HEK293 (cell line): ENCODE results near the gene SULT1A3.

Experiments
- GLIS2 ChIP-seq: fragments of 450-650 bp; formaldehyde crosslinking; IDR thresholded peaks from 2 replicates; pipeline ENCODE4 v1.5.1; 2016; ENCODE audit warnings: missing biosample characterization, missing genetic modification characterization
- MEIS1 ChIP-seq: sonication (generic); formaldehyde crosslinking; IDR thresholded peaks from 2 replicates; pipeline ENCODE4 v1.8.1; 2022; ENCODE audit warnings: missing genetic modification reagents, mild to moderate bottlenecking, borderline replicate concordance
- PRDM1 ChIP-seq: fragments of 450-650 bp; formaldehyde crosslinking; IDR thresholded peaks from 2 replicates; pipeline ENCODE4; 2016; ENCODE audit warnings: missing biosample characterization, missing genetic modification characterization
- PRDM2 ChIP-seq: fragments of 450-650 bp; formaldehyde crosslinking; IDR thresholded peaks from 2 replicates; pipeline ENCODE4 v1.5.1; 2016; ENCODE audit warnings: missing biosample characterization, missing genetic modification characterization, borderline replicate concordance
- SCRT1 ChIP-seq: fragments of 450-650 bp; formaldehyde crosslinking; IDR thresholded peaks from 2 replicates; pipeline ENCODE4 v1.5.1; 2016; ENCODE audit warnings: missing biosample characterization, missing genetic modification characterization, borderline replicate concordance
- YY2 ChIP-seq: fragments of 450-650 bp; formaldehyde crosslinking; IDR thresholded peaks from 2 replicates; pipeline ENCODE4 v1.5.1; 2016; ENCODE audit warnings: missing biosample characterization, missing genetic modification characterization
- ZBTB17 ChIP-seq: fragments of 450-650 bp; formaldehyde crosslinking; IDR thresholded peaks from 2 replicates; pipeline ENCODE4 v1.5.1; 2016; ENCODE audit warnings: missing biosample characterization, missing genetic modification characterization
- ZBTB44 ChIP-seq: fragments of 450-650 bp; IDR thresholded peaks from 2 replicates; pipeline ENCODE4 v1.5.1; 2018; ENCODE audit warnings: missing biosample characterization, mild to moderate bottlenecking, missing genetic modification characterization
- ZBTB7A ChIP-seq: fragments of 450-650 bp; formaldehyde crosslinking; IDR thresholded peaks from 2 replicates; pipeline ENCODE4 v1.5.1; 2016; ENCODE audit warnings: low read depth, missing biosample characterization, missing genetic modification characterization
- ZFP3 ChIP-seq: fragments of 450-650 bp; formaldehyde crosslinking; IDR thresholded peaks from 2 replicates; pipeline ENCODE4 v1.5.1; 2016; ENCODE audit warnings: low read depth, missing biosample characterization, missing genetic modification characterization
- ZIC2 ChIP-seq: fragments of 450-650 bp; formaldehyde crosslinking; IDR thresholded peaks from 2 replicates; pipeline ENCODE4 v1.5.1; 2016; ENCODE audit warnings: missing biosample characterization, missing genetic modification characterization
- ZNF114 ChIP-seq: fragments of 450-650 bp; formaldehyde crosslinking; IDR thresholded peaks from 2 replicates; pipeline ENCODE4 v1.5.0; 2017; ENCODE audit warnings: missing biosample characterization, missing genetic modification characterization
- ZNF132 ChIP-seq: fragments of 450-650 bp; formaldehyde crosslinking; IDR thresholded peaks from 2 replicates; pipeline ENCODE4 v1.5.1; 2017; ENCODE audit warnings: missing biosample characterization, missing genetic modification characterization, borderline replicate concordance
- ZNF133 ChIP-seq: fragments of 450-650 bp; formaldehyde crosslinking; IDR thresholded peaks from 2 replicates; pipeline ENCODE4 v1.5.1; 2016; ENCODE audit warnings: missing biosample characterization, missing genetic modification characterization
- ZNF292 ChIP-seq: fragments of 450-650 bp; formaldehyde crosslinking; IDR thresholded peaks from 2 replicates; pipeline ENCODE4 v1.5.1; 2016; ENCODE audit warnings: low read depth, missing biosample characterization, missing genetic modification characterization, borderline replicate concordance
- ZNF341 ChIP-seq: fragments of 450-650 bp; formaldehyde crosslinking; IDR thresholded peaks from 2 replicates; pipeline ENCODE4; 2016; ENCODE audit warnings: low read depth, missing biosample characterization, missing genetic modification characterization
- ZNF366 ChIP-seq: fragments of 450-650 bp; formaldehyde crosslinking; conservative IDR thresholded peaks from 2 replicates; pipeline ENCODE4 v1.5.1; 2016; ENCODE audit warnings: missing biosample characterization, missing genetic modification characterization
- ZNF394 ChIP-seq: fragments of 450-650 bp; formaldehyde crosslinking; IDR thresholded peaks from 2 replicates; pipeline ENCODE4 v1.5.1; 2016; ENCODE audit warnings: missing biosample characterization, missing genetic modification characterization, mild to moderate bottlenecking, moderate library complexity, borderline replicate concordance
- ZNF433 ChIP-seq: fragments of 450-650 bp; formaldehyde crosslinking; IDR thresholded peaks from 2 replicates; pipeline ENCODE4 v1.5.1; 2016; ENCODE audit warnings: missing biosample characterization, missing genetic modification characterization, low read depth
- ZNF449 ChIP-seq: fragments of 450-650 bp; formaldehyde crosslinking; IDR thresholded peaks from 2 replicates; pipeline ENCODE4 v1.5.1; 2017; ENCODE audit warnings: missing biosample characterization, mild to moderate bottlenecking, missing genetic modification characterization, moderate library complexity
- ZNF548 ChIP-seq: fragments of 450-650 bp; formaldehyde crosslinking; IDR thresholded peaks from 2 replicates; pipeline ENCODE4 v1.5.1; 2016; ENCODE audit warnings: missing biosample characterization, missing genetic modification characterization
- ZNF555 ChIP-seq: fragments of 450-650 bp; formaldehyde crosslinking; conservative IDR thresholded peaks from 2 replicates; pipeline ENCODE4 v1.5.1; 2017; ENCODE audit warnings: missing biosample characterization, mild to moderate bottlenecking, missing genetic modification characterization, inconsistent platforms
- ZNF558 ChIP-seq: fragments of 450-650 bp; formaldehyde crosslinking; IDR thresholded peaks from 2 replicates; pipeline ENCODE4 v1.5.1; 2016; ENCODE audit warnings: missing biosample characterization, missing genetic modification characterization
- ZNF571 ChIP-seq: fragments of 450-650 bp; formaldehyde crosslinking; IDR thresholded peaks from 2 replicates; pipeline ENCODE4 v1.5.0; 2017; ENCODE audit warnings: missing biosample characterization, missing genetic modification characterization
- ZNF585B ChIP-seq: fragments of 450-650 bp; formaldehyde crosslinking; IDR thresholded peaks from 2 replicates; pipeline ENCODE4 v1.5.1; 2016; ENCODE audit warnings: missing biosample characterization, missing genetic modification characterization
- ZNF610 ChIP-seq: fragments of 450-650 bp; formaldehyde crosslinking; IDR thresholded peaks from 2 replicates; pipeline ENCODE4 v1.5.1; 2016; ENCODE audit warnings: missing biosample characterization, missing genetic modification characterization, borderline replicate concordance
- ZNF645 ChIP-seq: fragments of 450-650 bp; formaldehyde crosslinking; IDR thresholded peaks from 2 replicates; pipeline ENCODE4; 2016; ENCODE audit warnings: missing biosample characterization, missing genetic modification characterization
- ZNF660 ChIP-seq: fragments of 450-650 bp; IDR thresholded peaks from 2 replicates; pipeline ENCODE4 v1.5.1; 2018; ENCODE audit warnings: missing biosample characterization, mild to moderate bottlenecking, missing genetic modification characterization
- ZNF664 ChIP-seq: fragments of 450-650 bp; formaldehyde crosslinking; IDR thresholded peaks from 2 replicates; pipeline ENCODE4 v1.5.1; 2016; ENCODE audit warnings: missing biosample characterization, missing genetic modification characterization

Gene SULT1A3

GRCh38 chr16:30152517-30152916 is 46.5 kb upstream of the SULT1A3 start (continued):
- TF ChIP-seq PRDM2 (no peak), ZNF366 (no peak), ZBTB17 (no peak), ZNF660 (tag by site-specific recombination) (no peak), PRDM1 (tag by site-specific recombination) (no peak), ZNF610 (tag by site-specific recombination) (no peak), ZNF585B (tag by site-specific recombination) (no peak), ZNF341 (tag by site-specific recombination) (no peak), ZNF133 (no peak), ZNF433 (tag by site-specific recombination) (no peak), ZBTB7A (no peak), MEIS1 (CRISPR knock-in tag) (no peak), ZBTB44 (no peak), ZNF132 (tag by site-specific recombination) (no peak), ZNF548 (tag by site-specific recombination) (no peak), SCRT1 (tag by site-specific recombination) (no peak), ZNF292 (no peak), ZNF664 (peak; percentile 46; the same call in 1 of the 2 replicates), ZNF394 (tag by site-specific recombination) (peak; percentile 90), ZFP3 (tag by site-specific recombination) (no peak), ZNF114 (no peak), ZIC2 (tag by site-specific recombination) (no peak), ZNF555 (tag by site-specific recombination) (peak; percentile 57), GLIS2 (no peak), ZNF449 (no peak), YY2 (tag by site-specific recombination) (no peak), ZNF645 (tag by site-specific recombination) (no peak), ZNF558 (tag by site-specific recombination) (peak; percentile 64; the same call in 1 of the 2 replicates), ZNF571 (tag by site-specific recombination) (no peak)
